ENCODE data around the gene CELSR1.

DNA sequence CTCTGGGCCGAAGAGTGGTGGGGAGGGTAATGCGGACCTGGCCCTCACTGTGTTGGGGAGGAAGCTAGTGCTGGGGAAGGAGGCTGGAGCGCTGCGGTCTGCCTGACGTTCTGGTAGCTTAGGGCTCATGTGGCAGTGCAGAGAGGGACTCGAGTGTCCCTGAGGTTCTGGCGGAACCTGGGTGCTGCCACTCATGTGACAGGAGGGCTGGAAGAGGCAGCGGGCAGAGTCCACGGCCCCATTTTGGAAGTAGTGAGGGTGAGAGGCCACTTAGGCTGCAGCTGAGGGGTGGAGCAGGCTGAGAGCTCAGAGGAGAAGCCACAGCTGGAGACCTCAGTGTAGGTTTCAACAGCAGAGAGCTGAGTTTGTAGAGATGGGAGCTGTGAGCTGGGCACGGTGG lies 218.1 kb downstream of the CELSR1 start:
- TF ChIP-seq, protein P1, sequence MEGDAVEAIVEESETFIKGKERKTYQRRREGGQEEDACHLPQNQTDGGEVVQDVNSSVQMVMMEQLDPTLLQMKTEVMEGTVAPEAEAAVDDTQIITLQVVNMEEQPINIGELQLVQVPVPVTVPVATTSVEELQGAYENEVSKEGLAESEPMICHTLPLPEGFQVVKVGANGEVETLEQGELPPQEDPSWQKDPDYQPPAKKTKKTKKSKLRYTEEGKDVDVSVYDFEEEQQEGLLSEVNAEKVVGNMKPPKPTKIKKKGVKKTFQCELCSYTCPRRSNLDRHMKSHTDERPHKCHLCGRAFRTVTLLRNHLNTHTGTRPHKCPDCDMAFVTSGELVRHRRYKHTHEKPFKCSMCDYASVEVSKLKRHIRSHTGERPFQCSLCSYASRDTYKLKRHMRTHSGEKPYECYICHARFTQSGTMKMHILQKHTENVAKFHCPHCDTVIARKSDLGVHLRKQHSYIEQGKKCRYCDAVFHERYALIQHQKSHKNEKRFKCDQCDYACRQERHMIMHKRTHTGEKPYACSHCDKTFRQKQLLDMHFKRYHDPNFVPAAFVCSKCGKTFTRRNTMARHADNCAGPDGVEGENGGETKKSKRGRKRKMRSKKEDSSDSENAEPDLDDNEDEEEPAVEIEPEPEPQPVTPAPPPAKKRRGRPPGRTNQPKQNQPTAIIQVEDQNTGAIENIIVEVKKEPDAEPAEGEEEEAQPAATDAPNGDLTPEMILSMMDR (IDR thresholded peaks at IDR 0.05) = no peak
- TF ChIP-seq POLR2A (IDR thresholded peaks at IDR 0.05) = no peak

Measured in thyroid gland (tissue), 4 donors.